ENCODE data around the gene MECR. TPM values are rescaled to one million over a fixed set of nuclear protein-coding genes. Genes with fewer than 3 reads are reported as not detected.

MECR gene
- total and polyA plus RNA-seq, 2 experiments from 2014 or later: 25.7 to 32.3 TPM

GRCh38 chr1:29183287-29183686, 47.4 kb downstream of the MECR start:
- ATAC-seq: no peak
- TF ChIP-seq POLR2AphosphoS5 (IDR thresholded peaks at IDR 0.05; ENCODE audit: low read depth) (no peak), EZH2 (IDR thresholded peaks at IDR 0.05; ENCODE audit: low read depth, unreplicated experiment) (no peak), CREB1 (CRISPR knock-in tag; IDR thresholded peaks at IDR 0.05; ENCODE audit: low read depth) (no peak), ZNF331 (CRISPR knock-in tag; IDR thresholded peaks at IDR 0.05; ENCODE audit: low read depth) (no peak), EZH2phosphoT487 (IDR thresholded peaks at IDR 0.05; ENCODE audit: unreplicated experiment) (no peak), ZNF114 (CRISPR knock-in tag; IDR thresholded peaks at IDR 0.05) (no peak), STAT1 (IDR thresholded peaks at IDR 0.05; ENCODE audit: unreplicated experiment) (no peak), NANOG (IDR thresholded peaks at IDR 0.05; ENCODE audit: borderline replicate concordance) (no peak), JUNB (IDR thresholded peaks at IDR 0.05; ENCODE audit: unreplicated experiment) (no peak), ETS1 (IDR thresholded peaks at IDR 0.05) (no peak)
- TF ChIP-seq, protein P1, sequence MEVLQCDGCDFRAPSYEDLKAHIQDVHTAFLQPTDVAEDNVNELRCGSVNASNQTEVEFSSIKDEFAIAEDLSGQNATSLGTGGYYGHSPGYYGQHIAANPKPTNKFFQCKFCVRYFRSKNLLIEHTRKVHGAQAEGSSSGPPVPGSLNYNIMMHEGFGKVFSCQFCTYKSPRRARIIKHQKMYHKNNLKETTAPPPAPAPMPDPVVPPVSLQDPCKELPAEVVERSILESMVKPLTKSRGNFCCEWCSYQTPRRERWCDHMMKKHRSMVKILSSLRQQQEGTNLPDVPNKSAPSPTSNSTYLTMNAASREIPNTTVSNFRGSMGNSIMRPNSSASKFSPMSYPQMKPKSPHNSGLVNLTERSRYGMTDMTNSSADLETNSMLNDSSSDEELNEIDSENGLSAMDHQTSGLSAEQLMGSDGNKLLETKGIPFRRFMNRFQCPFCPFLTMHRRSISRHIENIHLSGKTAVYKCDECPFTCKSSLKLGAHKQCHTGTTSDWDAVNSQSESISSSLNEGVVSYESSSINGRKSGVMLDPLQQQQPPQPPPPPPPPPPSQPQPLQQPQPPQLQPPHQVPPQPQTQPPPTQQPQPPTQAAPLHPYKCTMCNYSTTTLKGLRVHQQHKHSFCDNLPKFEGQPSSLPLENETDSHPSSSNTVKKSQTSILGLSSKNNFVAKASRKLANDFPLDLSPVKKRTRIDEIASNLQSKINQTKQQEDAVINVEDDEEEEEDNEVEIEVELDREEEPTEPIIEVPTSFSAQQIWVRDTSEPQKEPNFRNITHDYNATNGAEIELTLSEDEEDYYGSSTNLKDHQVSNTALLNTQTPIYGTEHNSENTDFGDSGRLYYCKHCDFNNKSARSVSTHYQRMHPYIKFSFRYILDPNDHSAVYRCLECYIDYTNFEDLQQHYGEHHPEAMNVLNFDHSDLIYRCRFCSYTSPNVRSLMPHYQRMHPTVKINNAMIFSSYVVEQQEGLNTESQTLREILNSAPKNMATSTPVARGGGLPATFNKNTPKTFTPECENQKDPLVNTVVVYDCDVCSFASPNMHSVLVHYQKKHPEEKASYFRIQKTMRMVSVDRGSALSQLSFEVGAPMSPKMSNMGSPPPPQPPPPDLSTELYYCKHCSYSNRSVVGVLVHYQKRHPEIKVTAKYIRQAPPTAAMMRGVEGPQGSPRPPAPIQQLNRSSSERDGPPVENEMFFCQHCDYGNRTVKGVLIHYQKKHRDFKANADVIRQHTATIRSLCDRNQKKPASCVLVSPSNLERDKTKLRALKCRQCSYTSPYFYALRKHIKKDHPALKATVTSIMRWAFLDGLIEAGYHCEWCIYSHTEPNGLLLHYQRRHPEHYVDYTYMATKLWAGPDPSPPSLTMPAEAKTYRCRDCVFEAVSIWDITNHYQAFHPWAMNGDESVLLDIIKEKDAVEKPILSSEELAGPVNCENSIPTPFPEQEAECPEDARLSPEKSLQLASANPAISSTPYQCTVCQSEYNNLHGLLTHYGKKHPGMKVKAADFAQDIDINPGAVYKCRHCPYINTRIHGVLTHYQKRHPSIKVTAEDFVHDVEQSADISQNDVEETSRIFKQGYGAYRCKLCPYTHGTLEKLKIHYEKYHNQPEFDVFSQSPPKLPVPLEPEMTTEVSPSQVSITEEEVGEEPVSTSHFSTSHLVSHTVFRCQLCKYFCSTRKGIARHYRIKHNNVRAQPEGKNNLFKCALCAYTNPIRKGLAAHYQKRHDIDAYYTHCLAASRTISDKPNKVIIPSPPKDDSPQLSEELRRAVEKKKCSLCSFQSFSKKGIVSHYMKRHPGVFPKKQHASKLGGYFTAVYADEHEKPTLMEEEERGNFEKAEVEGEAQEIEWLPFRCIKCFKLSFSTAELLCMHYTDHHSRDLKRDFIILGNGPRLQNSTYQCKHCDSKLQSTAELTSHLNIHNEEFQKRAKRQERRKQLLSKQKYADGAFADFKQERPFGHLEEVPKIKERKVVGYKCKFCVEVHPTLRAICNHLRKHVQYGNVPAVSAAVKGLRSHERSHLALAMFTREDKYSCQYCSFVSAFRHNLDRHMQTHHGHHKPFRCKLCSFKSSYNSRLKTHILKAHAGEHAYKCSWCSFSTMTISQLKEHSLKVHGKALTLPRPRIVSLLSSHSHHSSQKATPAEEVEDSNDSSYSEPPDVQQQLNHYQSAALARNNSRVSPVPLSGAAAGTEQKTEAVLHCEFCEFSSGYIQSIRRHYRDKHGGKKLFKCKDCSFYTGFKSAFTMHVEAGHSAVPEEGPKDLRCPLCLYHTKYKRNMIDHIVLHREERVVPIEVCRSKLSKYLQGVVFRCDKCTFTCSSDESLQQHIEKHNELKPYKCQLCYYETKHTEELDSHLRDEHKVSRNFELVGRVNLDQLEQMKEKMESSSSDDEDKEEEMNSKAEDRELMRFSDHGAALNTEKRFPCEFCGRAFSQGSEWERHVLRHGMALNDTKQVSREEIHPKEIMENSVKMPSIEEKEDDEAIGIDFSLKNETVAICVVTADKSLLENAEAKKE (CRISPR knock-in tag; IDR thresholded peaks at IDR 0.05): no peak
- TF ChIP-seq, protein P2, sequence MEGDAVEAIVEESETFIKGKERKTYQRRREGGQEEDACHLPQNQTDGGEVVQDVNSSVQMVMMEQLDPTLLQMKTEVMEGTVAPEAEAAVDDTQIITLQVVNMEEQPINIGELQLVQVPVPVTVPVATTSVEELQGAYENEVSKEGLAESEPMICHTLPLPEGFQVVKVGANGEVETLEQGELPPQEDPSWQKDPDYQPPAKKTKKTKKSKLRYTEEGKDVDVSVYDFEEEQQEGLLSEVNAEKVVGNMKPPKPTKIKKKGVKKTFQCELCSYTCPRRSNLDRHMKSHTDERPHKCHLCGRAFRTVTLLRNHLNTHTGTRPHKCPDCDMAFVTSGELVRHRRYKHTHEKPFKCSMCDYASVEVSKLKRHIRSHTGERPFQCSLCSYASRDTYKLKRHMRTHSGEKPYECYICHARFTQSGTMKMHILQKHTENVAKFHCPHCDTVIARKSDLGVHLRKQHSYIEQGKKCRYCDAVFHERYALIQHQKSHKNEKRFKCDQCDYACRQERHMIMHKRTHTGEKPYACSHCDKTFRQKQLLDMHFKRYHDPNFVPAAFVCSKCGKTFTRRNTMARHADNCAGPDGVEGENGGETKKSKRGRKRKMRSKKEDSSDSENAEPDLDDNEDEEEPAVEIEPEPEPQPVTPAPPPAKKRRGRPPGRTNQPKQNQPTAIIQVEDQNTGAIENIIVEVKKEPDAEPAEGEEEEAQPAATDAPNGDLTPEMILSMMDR (conservative IDR thresholded peaks at IDR 0.05; ENCODE audit: low read depth in 2 of 2): no peak
- TF ChIP-seq, protein P3, sequence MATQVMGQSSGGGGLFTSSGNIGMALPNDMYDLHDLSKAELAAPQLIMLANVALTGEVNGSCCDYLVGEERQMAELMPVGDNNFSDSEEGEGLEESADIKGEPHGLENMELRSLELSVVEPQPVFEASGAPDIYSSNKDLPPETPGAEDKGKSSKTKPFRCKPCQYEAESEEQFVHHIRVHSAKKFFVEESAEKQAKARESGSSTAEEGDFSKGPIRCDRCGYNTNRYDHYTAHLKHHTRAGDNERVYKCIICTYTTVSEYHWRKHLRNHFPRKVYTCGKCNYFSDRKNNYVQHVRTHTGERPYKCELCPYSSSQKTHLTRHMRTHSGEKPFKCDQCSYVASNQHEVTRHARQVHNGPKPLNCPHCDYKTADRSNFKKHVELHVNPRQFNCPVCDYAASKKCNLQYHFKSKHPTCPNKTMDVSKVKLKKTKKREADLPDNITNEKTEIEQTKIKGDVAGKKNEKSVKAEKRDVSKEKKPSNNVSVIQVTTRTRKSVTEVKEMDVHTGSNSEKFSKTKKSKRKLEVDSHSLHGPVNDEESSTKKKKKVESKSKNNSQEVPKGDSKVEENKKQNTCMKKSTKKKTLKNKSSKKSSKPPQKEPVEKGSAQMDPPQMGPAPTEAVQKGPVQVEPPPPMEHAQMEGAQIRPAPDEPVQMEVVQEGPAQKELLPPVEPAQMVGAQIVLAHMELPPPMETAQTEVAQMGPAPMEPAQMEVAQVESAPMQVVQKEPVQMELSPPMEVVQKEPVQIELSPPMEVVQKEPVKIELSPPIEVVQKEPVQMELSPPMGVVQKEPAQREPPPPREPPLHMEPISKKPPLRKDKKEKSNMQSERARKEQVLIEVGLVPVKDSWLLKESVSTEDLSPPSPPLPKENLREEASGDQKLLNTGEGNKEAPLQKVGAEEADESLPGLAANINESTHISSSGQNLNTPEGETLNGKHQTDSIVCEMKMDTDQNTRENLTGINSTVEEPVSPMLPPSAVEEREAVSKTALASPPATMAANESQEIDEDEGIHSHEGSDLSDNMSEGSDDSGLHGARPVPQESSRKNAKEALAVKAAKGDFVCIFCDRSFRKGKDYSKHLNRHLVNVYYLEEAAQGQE (IDR thresholded peaks at IDR 0.05; ENCODE audit: unreplicated experiment): no peak
- DNase-seq (ENCODE audit: low spot score): no peak
- Mint-ChIP-seq H3K4me3 (no peak overlapping the region), H3K27ac (no peak overlapping the region), H3K27me3 (ENCODE audit: insufficient read depth, low read depth, poor library complexity) (peaks cover 17% of the 10 kb centered on the region), H3K4me1 (peaks cover 43% of the 10 kb centered on the region), H3K36me3 (ENCODE audit: low read depth) (peaks cover 19% of the 10 kb centered on the region), H3K9me3 (no peaks in the 10 kb centered on the region)
- Histone ChIP-seq H2AFZ (no peak overlapping the region), H3K27me3 (ENCODE audit: insufficient read depth) (no peaks in the 10 kb centered on the region), H3F3A (replicated peaks; ENCODE audit: low read depth) (peaks cover 18% of the 10 kb centered on the region; the same call in 1 of the 2 replicates), H3K27ac (ENCODE audit: low read depth) (no peak overlapping the region), H3K4me1 (ENCODE audit: insufficient read depth) (peaks cover 38% of the 10 kb centered on the region), H3K36me3 (ENCODE audit: insufficient read depth) (peaks cover 6% of the 10 kb centered on the region; the same call in 1 of the 2 replicates), H3K79me2 (replicated peaks; ENCODE audit: insufficient read depth) (peaks cover 31% of the 10 kb centered on the region), H3K9me2 (ENCODE audit: insufficient read depth) (no peaks in the 10 kb centered on the region), H4K20me1 (replicated peaks; ENCODE audit: insufficient read depth) (peaks cover 20% of the 10 kb centered on the region), H3K4me3 (no peak overlapping the region), H3K4me2 (no peak overlapping the region)
